Mucosa of rectum (tissue), 2 donors: ENCODE results near the gene OPRD1.
A peak's percentile ranks its signal among the peaks of the same experiment; 100 is the strongest.
"Not testable (repeated sequence)": the region's sequence is repeated elsewhere in the genome, so short reads cannot be mapped to it uniquely, and the experiment has no call there.

Experiments
- H3K27ac ChIP-seq, 2 donors: one replicate each; pipeline ENCODE4 v1.7.0; 2013; ENCODE audit warnings: inconsistent platforms in 2 of 2, low read depth in 2 of 2, low read length in 2 of 2
- H3K27me3 ChIP-seq, 2 donors: one replicate each; pipeline ENCODE4 v1.7.0; 2013; ENCODE audit warnings: low read length in 2 of 2; ENCODE audit not compliant: control insufficient read depth in 2 of 2, insufficient read depth in 2 of 2
- H3K36me3 ChIP-seq, 2 donors: one replicate each; pipeline ENCODE4 v1.7.0; 2013; ENCODE audit warnings: low read length in 2 of 2; ENCODE audit not compliant: control insufficient read depth in 2 of 2, insufficient read depth in 2 of 2
- H3K4me1 ChIP-seq, 2 donors: one replicate each; pipeline ENCODE4 v1.7.0; 2013; ENCODE audit warnings: low read length in 2 of 2, mild to moderate bottlenecking in 1 of 2; ENCODE audit not compliant: control insufficient read depth in 2 of 2, insufficient read depth in 2 of 2
- H3K4me3 ChIP-seq, 2 donors: one replicate each; pipeline ENCODE4 v1.7.0; 2013; ENCODE audit warnings: low read length in 2 of 2
- H3K9ac ChIP-seq, 2 donors: one replicate each; pipeline ENCODE4 v1.7.0; 2013; ENCODE audit warnings: low read length in 2 of 2, low read depth in 1 of 2, mild to moderate bottlenecking in 1 of 2
- H3K9me3 ChIP-seq, 2 donors: one replicate each; pipeline ENCODE4 v1.7.0; 2013; ENCODE audit warnings: low read length in 2 of 2; ENCODE audit not compliant: control insufficient read depth in 2 of 2
- donor health status: healthy.
- donor health status: Normal muscosa, but diverticular disease.

The OPRD1 gene

DNA sequence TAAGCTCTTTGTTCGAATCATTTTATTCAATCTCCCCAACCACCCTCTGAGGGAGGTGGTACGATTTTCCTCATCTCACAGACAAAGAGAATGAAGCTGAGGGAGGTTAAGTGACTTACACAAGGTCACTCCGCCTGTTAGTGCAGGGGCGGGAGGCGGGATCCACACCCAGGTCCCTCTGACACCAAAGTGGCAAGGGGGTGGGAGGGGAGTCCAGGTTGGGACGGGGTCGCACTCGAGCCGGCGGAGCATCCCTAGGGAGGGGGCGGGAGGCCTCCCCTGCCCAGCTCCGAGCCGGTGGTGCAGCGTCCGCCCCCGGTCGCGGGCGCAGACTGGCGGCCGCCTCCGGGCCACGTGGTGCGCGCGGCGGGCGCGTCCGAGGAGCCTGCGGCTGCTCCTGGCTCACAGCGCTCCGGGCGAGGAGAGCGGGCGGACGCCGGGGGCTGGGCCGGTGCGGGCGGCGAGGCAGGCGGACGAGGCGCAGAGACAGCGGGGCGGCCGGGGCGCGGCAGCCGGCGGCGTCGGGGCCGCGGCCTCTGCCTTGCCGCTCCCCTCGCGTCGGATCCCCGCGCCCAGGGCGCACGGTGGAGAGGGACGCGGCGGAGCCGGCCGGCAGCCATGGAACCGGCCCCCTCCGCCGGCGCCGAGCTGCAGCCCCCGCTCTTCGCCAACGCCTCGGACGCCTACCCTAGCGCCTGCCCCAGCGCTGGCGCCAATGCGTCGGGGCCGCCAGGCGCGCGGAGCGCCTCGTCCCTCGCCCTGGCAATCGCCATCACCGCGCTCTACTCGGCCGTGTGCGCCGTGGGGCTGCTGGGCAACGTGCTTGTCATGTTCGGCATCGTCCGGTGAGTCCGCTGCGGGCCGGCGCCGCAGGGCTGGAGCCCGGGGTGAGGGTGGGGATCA lies at the start of gene OPRD1:
Gene OPRD1, plus strand, starts transcription at position 405 of the 903 bp plus-strand sequence. Its CDS starts 214 bp downstream, at position 619.
- Histone ChIP-seq H3K27ac (no peak within 1 kb of the TSS), H3K36me3 (no peaks in the 10 kb centered on the region), H3K27me3 (peaks cover 47 to 50% of the 10 kb centered on the region in 2 donors), H3K9ac (no peak within 1 kb of the TSS), H3K4me1 (peaks cover 0 to 3% of the 10 kb centered on the region in 2 donors), H3K9me3 (no peaks in the 10 kb centered on the region), H3K4me3 (no peak within 1 kb of the TSS)

DNA sequence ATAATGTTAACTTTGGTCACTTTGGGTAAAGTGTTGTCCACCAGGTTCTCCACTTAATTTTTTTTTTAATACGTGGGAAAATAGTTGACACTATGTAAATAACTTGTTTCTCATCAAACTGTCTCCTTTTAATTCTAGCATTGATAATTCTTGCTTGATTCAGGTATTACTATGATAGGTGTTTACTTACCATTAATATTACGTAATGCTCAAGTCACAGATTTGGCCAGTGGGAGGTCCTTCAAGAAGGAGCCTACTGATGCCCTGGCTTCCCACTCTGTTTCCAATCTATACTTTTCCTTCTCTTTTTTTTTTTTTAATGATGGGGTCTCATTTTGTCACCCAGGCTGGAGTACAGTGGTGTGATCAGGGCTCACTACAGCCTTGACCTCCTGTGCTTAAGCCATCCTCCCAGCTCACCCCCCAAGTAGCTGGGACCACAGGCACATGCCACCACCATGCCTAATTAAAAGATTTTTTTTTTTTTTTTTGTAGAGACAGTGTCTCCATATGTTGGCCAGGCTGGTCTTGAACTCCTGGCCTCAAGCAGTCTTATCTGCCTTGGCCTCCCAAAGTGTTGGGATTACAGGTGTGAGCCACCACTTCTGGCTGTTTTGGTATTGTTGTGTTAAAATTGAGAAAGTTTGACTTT lies 45.3 kb upstream of the OPRD1 start:
- no peaks in the 10 kb centered on the region for H3K27me3 ChIP-seq

DNA sequence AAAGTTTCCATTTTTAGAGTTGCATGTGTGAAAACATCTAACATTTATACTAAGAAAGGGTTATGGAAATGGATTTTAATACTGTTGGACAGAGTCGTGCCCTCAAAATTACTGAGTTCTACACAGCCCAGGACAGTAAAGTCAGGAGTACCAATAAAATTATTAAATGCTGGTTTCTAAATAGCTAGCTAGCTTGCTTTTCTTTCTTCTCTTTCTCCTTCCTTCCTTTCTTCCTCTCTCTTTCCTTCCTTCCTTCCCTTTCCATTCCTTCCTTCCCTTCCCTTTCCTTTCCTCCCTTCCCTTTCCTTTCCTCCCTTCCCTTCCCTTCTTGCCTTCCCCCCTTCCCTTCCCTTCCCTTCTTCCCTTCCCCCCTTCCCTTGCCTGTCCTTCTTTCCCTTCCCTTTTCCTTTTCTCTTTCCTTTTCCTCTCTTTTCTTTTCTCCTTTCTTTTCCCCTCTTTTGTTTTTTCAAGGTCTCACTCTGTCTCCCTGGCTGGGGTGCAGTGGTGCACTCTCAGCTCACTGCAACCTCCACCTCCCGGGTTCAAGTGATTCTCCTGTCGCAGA lies 41.3 kb upstream of the OPRD1 start:
- H3K4me1 ChIP-seq: peaks cover 0 to 4% of the 10 kb centered on the region in 2 donors
- H3K27ac ChIP-seq: no peak overlapping the region
- H3K9ac ChIP-seq: no peak overlapping the region
- no peak overlapping the region for H3K4me3 ChIP-seq
- H3K9me3 ChIP-seq: no peaks in the 10 kb centered on the region
- peaks cover 20 to 28% of the 10 kb centered on the region in 2 donors for H3K36me3 ChIP-seq
- H3K27me3 ChIP-seq: no peaks in the 10 kb centered on the region

More for the DNA sequence above, 45.3 kb upstream of the OPRD1 start:
- Histone ChIP-seq H3K4me3 (no peak overlapping the region), H3K36me3 (peaks cover 20 to 24% of the 10 kb centered on the region in 2 donors), H3K9me3 (no peaks in the 10 kb centered on the region), H3K27ac (no peak overlapping the region), H3K4me1 (no peaks in the 10 kb centered on the region), H3K9ac (no peak overlapping the region)

DNA sequence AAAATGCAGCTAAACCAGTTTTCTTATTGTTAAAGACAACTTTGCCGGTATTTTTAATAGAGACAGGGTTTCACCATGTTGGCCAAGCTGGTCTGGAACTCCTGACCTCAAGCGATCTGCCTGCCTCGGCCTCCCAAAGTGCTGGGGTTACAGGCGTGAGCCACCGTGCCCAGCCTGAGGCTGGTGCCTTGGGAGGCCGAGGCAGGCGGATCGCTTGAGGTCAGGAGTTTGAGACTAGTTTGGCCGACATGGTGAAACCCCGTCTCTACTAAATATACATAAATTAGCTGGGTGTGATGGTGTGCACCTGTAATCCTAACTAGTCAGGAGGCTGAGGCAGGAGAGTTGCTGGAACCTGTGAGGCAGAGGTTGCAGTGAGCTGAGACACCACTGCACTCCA lies 40.0 kb upstream of the OPRD1 start:
- H3K27me3 ChIP-seq, H3K4me3 ChIP-seq, H3K4me1 ChIP-seq, H3K9me3 ChIP-seq, H3K27ac ChIP-seq, H3K9ac ChIP-seq: not testable (repeated sequence)
- H3K36me3 ChIP-seq: peaks cover 12 to 19% of the 10 kb centered on the region in 2 donors

DNA sequence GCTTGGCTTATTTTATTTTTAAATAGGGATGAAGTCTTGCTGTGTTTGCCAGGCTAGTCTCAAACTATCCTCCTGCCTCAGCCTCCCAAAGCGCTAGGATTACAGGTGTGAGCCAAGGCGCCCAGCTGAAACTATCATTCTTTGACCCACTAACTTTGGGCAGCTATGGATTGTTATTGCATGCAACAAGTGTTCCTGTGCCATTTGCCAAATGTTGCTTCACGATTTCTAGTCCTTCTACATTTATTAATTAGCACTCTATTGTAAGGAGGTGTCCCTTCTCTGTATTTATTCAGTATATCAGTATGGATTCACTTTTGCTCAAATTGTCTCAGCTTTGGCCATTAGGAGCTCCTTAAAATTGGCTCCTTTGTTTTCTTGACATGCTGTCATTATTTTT lies 38.9 kb upstream of the OPRD1 start:
- H3K4me1 ChIP-seq: peaks cover 0 to 5% of the 10 kb centered on the region in 2 donors
- no peaks in the 10 kb centered on the region for H3K27me3 ChIP-seq

DNA sequence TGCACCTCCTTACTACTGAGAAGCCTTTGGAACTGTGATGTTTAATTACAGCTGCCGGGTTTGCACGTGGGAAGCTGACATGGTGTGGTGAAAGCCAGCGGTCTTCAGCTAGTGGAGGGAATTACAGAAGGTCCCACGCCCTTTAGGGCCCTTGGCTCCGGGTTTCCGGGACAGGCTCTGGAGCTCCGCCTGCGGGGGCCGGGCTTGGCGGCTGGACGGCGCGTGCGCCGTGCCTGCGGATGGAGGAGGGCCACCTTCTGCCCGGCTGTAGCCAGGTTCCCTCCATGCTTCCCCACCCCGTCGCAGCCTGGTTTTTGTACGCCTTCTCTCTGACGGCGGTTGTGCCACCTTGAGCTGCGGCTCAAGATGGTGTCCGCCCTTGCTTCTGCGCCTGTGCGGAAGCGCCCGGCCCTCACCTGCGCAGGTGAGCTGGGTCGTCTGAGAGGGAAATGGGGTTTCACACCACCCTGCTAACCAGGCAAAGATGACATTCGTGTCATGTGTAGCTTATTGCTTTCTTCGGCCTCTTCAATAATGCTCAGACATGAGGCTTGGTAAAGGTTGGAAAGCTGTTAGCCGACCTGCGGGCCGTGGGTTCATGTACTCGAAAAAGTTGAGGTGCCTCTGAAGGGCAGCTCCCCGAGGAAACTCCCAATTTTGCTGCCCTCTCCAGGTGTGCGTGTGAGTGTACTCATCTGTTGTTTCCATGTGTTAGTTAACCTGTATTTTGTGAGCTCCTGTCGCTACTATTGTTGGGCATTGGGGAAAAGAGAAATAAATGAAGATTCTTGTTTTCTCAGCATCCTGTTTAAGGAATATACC lies 36.6 kb upstream of the OPRD1 start:
- Histone ChIP-seq H3K9ac (peak overlapping the region; percentile 53 to 68), H3K36me3 (peaks cover 0 to 7% of the 10 kb centered on the region in 2 donors), H3K4me3 (peak overlapping the region; percentile 67 to 71), H3K4me1 (peaks cover 0 to 5% of the 10 kb centered on the region in 2 donors), H3K27me3 (no peaks in the 10 kb centered on the region), H3K9me3 (no peaks in the 10 kb centered on the region), H3K27ac (peak overlapping the region; percentile 79 to 81)

More for the DNA sequence above, 38.9 kb upstream of the OPRD1 start:
- no peaks in the 10 kb centered on the region for H3K9me3 ChIP-seq
- H3K27ac ChIP-seq: no peak overlapping the region
- no peak overlapping the region for H3K9ac ChIP-seq
- peaks cover 12 to 17% of the 10 kb centered on the region in 2 donors for H3K36me3 ChIP-seq
- no peak overlapping the region for H3K4me3 ChIP-seq

DNA sequence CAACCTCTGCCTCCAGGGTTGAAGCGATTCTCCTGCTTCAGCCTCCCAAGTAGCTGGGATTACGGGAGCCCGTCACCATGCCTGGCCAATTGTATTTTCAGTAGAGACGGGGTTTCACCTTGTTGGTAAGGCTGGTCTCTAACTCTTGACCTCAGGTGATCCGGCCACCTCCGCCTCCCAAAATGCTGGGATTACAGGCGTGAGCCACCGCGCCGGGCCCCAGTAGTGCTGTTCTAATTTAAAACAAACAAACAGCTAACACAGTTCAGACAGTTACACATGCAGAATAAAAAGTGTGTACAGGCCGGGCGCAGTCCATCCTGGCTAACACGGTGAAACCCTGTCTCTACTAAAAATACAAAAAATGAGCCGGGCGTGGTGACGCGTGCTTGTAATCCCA lies 35.6 kb upstream of the OPRD1 start:
- Histone ChIP-seq H3K9ac (no peak overlapping the region), H3K27ac (no peak overlapping the region), H3K4me3 (no peak overlapping the region), H3K9me3 (no peaks in the 10 kb centered on the region), H3K27me3 (no peaks in the 10 kb centered on the region), H3K4me1 (peaks cover 0 to 5% of the 10 kb centered on the region in 2 donors), H3K36me3 (peaks cover 0 to 4% of the 10 kb centered on the region in 2 donors)

DNA sequence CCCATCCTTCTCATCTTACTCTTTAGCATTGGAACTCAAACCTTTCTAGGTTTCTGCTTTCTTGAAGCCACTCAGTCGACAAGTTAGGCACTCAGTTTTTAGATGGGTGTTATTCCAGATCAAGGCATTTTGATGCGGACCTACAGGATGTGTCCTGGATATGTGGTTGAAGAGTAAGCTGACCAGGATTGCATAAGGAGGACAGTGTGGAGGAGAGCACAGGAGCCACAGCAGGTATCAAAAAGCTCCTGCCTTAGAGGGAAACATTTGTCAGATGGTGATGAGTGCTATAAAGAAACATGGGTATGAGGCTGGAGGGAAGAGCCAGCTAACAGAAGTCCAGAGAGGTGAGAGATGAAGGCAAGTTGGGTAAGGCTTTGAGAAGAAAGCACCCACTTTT lies 33.9 kb upstream of the OPRD1 start:
- H3K9ac ChIP-seq: no peak overlapping the region
- no peaks in the 10 kb centered on the region for H3K27me3 ChIP-seq
- no peak overlapping the region for H3K4me3 ChIP-seq
- H3K9me3 ChIP-seq: no peaks in the 10 kb centered on the region
- H3K36me3 ChIP-seq: peaks cover 0 to under 1% of the 10 kb centered on the region in 2 donors
- H3K27ac ChIP-seq: no peak overlapping the region
- H3K4me1 ChIP-seq: peaks cover 0 to 5% of the 10 kb centered on the region in 2 donors

DNA sequence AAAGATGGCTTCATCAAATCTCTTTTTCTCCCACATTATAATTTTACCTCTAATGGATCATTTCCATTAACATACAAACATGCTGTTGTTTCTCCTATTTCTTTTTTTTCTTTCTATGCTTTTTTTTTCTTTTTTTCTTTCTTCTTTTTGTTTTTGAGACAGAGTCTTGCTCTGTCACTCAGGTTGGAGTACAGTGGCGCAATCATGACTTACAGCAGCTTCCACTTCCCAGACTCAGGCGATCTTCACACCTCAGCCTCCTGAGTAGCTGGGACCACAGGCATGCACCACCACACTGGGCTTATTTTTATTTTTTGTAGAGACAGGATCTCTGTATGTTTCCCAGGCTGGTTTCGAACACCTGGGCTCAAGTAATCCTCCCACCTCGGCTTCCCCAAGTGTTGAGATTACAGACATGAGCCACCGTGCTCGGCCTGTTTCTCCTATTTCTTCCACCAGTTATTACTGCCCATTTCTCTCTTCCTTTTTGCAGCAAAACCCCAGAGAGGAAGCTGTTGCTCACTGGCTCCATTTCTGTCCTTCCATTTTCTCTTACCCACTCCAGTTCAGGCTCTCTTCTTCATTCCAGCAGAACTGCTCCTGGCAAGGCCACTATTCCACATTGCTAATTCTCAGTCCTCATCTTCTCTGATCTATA lies 32.1 kb upstream of the OPRD1 start:
- H3K27me3 ChIP-seq: no peaks in the 10 kb centered on the region
- peaks cover 0 to 5% of the 10 kb centered on the region in 2 donors for H3K4me1 ChIP-seq
- no peaks in the 10 kb centered on the region for H3K9me3 ChIP-seq
- no peak overlapping the region for H3K27ac ChIP-seq
- H3K9ac ChIP-seq: no peak overlapping the region
- no peaks in the 10 kb centered on the region for H3K36me3 ChIP-seq
- no peak overlapping the region for H3K4me3 ChIP-seq
